Raji (cell line): ENCODE measurements around the gene CDC42EP2.

Experiments
- POLR2A ChIP-seq: IDR thresholded peaks from 2 replicates; pipeline ENCODE4 v1.6.1; 2011; ENCODE audit warnings: low read depth, low read length, control low read depth; ENCODE audit not compliant: insufficient read depth

Gene CDC42EP2

DNA sequence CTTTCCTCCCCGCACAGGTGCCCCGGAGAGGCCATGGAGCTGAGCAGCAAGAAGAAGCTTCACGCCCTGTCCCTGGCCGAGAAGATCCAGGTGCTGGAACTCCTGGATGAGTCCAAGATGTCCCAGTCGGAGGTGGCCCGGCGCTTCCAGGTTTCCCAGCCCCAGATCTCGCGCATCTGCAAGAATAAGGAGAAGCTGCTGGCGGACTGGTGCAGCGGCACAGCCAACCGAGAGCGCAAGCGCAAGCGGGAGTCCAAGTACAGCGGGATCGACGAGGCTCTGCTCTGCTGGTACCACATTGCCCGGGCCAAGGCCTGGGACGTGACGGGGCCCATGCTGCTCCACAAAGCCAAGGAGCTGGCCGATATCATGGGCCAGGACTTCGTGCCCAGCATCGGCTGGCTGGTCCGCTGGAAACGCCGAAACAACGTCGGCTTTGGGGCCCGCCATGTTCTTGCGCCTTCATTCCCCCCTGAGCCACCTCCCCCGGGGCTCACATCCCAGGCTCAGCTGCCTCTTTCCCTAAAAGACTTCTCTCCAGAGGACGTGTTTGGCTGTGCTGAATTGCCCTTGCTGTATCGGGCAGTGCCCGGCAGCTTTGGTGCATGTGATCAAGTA is 41.2 kb downstream of the CDC42EP2 start:
- no peak for TF ChIP-seq POLR2A

DNA sequence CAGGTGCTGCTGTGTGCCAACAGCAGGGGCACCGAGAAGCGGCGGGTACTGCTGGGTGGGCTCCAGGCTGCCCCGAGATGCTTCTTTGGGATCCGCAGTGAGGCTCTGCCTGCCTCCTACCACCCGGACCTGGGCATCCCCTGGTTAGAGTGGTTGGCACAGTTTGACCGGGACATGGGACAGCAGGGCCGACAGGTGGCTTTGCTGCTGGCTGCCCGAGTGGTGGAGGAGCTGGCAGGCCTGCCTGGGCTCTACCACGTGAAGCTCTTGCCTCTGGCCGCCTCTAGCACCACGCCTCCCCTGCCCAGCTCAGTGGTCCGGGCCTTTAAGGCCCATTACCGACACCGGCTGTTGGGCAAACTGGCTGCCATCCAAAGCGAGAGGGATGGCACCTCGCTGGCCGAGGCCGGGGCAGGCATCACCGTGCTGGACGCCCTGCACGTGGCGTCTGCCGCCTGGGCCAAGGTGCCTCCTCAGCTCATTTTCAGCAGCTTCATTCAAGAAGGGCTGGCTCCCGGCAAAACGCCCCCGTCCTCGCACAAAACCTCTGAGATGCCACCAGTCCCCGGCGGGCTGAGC is 41.8 kb downstream of the CDC42EP2 start:
- no peak for TF ChIP-seq POLR2A

GRCh38 chr11:65357856-65358356 is 43.2 kb downstream of the CDC42EP2 start:
- TF ChIP-seq POLR2A, result no peak

DNA sequence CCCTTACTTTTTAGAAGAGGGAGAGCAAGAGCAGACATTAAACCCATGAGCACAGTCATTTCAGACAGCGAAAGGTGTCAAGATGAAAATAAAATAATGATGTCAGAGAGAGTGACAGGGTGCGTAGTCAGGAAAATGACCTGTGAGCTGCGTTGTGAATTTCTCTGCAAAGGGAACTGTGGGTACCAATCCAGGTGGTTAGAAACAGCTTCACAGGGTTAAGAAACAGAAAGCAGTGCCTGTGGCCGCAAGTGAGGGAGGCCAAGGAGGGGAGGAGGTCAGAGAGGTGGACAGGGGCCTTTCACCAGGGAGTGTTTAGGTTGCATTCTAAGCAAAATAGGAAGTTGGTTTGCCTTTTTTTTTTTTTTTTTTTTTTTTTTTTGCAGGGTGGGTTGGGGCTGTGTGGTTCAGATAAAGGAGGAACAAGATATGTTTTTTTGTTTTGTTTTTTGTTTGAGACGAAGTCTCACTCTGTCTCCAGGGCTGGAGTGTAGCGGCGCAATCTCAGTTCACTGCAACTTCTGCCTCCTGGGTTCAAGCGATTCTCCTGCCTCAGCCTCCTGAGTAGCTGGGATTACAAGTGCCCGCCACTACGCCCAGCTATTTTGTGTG is 47.8 kb downstream of the CDC42EP2 start:
- no peak for TF ChIP-seq POLR2A

DNA sequence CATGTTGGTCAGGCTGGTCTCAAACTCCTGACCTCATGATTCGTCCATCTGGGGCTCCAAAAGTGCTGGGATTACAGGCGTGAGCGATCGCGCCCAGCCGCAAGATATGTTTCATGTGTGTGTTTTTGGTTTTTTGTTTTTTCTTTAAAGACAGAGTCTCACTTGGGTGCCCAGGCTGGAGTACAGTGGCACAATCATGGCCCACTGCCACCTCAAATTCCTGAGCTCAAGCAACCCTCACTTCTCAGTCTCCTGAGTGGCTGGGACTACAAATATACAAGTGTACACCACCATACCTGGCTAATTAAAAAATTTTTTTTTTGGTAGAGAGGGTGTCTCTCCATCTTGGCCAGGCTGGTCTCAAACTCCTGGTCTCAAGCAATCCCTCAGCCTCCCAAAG is 48.3 kb downstream of the CDC42EP2 start:
- TF ChIP-seq POLR2A, result no peak

- no peak for TF ChIP-seq POLR2A
These were observed 49.1 kb downstream of the CDC42EP2 start for GRCh38 chr11:65363770-65364169.

- no peak for TF ChIP-seq POLR2A
These were observed 51.7 kb downstream of the CDC42EP2 start for GRCh38 chr11:65366340-65366773.

GRCh38 chr11:65370659-65371049 is 56.0 kb downstream of the CDC42EP2 start:
- no peak for TF ChIP-seq POLR2A
